K562 (cell line): ENCODE data around the gene B4GALT1. TPM values are rescaled to one million over a fixed set of nuclear protein-coding genes. Genes with fewer than 3 reads are reported as not detected.

Source experiments
- ADNP ChIP-seq: fragments of 200-800 bp; sonication (Bioruptor generic); IDR thresholded peaks from 2 replicates; pipeline ENCODE4 v1.6.1; 2016; ENCODE audit warnings: missing genetic modification characterization, missing compliant biosample characterization
- ARHGAP35 ChIP-seq: fragments of 450-650 bp; IDR thresholded peaks from 2 replicates; pipeline ENCODE4 v1.6.1; 2018; ENCODE audit not compliant: partially characterized antibody
- ATF7 ChIP-seq: fragments of 450-650 bp; IDR thresholded peaks from 2 replicates; pipeline ENCODE4 v1.7.1; 2014; ENCODE audit warnings: mild to moderate bottlenecking, moderate library complexity
- COPS2 ChIP-seq: fragments of 450-650 bp; conservative IDR thresholded peaks from 2 replicates; pipeline ENCODE4 v1.6.1; 2016; ENCODE audit warnings: mild to moderate bottlenecking, moderate library complexity
- DLX4 ChIP-seq: fragments of 250-450 bp; sonication (Bioruptor Pico); IDR thresholded peaks from 2 replicates; pipeline ENCODE4 v1.6.1; 2021; ENCODE audit warnings: mild to moderate bottlenecking
- ESRRB ChIP-seq: fragments of 250-450 bp; sonication (Bioruptor Pico); IDR thresholded peaks from 2 replicates; pipeline ENCODE4 v1.5.0; 2020; ENCODE audit warnings: mild to moderate bottlenecking, moderate library complexity, borderline replicate concordance
- GABPB1 ChIP-seq: sonication (generic); formaldehyde crosslinking; IDR thresholded peaks from 2 replicates; pipeline ENCODE4 v1.8.0; 2022; ENCODE audit warnings: mild to moderate bottlenecking, missing genetic modification reagents
- HDAC8 ChIP-seq: fragments of 450-650 bp; IDR thresholded peaks from 2 replicates; pipeline ENCODE4 v1.6.1; 2016; ENCODE audit warnings: mild to moderate bottlenecking, missing genetic modification characterization, moderate library complexity, missing compliant biosample characterization
- IFI16 ChIP-seq: fragments of 250-450 bp; sonication (Bioruptor Pico); IDR thresholded peaks from 2 replicates; pipeline ENCODE4 v2.1.2; 2022; ENCODE audit warnings: mild to moderate bottlenecking, inconsistent platforms
- KDM4B ChIP-seq, 2 experiments: fragments of 450-650 bp in 1 of 2; sonication (generic) in 1 of 2; IDR thresholded peaks; 2 replicates each; pipeline ENCODE4 v1.6.1; 2016 to 2017; ENCODE audit warnings: borderline replicate concordance in 2 of 2, antibody characterized with exemption in 1 of 2, low read depth in 1 of 2, mild to moderate bottlenecking in 1 of 2
- KDM5B ChIP-seq: fragments of 200-600 bp; sonication (generic); IDR thresholded peaks from 2 replicates; pipeline ENCODE4 v1.6.1; 2012; ENCODE audit warnings: low read depth, mild to moderate bottlenecking, moderate library complexity, low read length, control low read depth, inconsistent platforms; ENCODE audit not compliant: insufficient replicate concordance
- KLF10 ChIP-seq: fragments of 250-450 bp; sonication (Bioruptor Pico); IDR thresholded peaks from 2 replicates; pipeline ENCODE4 v1.6.1; 2021; ENCODE audit warnings: matching md5 sums
- MEIS2 ChIP-seq: fragments of 450-650 bp; IDR thresholded peaks from 2 replicates; pipeline ENCODE4 v1.6.1; 2014; ENCODE audit warnings: mild to moderate bottlenecking; ENCODE audit not compliant: partially characterized antibody
- NR2C2 ChIP-seq, 2 experiments: fragments of 200-800 bp in 1 of 2; sonication (Bioruptor generic) in 1 of 2; sonication (generic) in 1 of 2; formaldehyde crosslinking in 1 of 2; IDR thresholded peaks; 2 replicates each; pipeline versions ENCODE4 v1.6.1 to v1.8.0; 2016 to 2022; ENCODE audit warnings: mild to moderate bottlenecking in 1 of 2, missing compliant biosample characterization in 1 of 2, missing genetic modification characterization in 1 of 2, missing genetic modification reagents in 1 of 2
- RBM22 ChIP-seq: fragments of 200-400 bp; formaldehyde crosslinking; IDR thresholded peaks from 2 replicates; pipeline ENCODE4 v1.6.1; 2018; ENCODE audit warnings: low read length, low read depth; ENCODE audit not compliant: poor library complexity, severe bottlenecking
- RERE ChIP-seq: sonication (generic); formaldehyde crosslinking; IDR thresholded peaks from 2 replicates; pipeline ENCODE4 v1.8.0; 2023; ENCODE audit warnings: missing genetic modification reagents, mild to moderate bottlenecking, borderline replicate concordance
- SRSF9 ChIP-seq: fragments of 200-400 bp; formaldehyde crosslinking; IDR thresholded peaks from 2 replicates; pipeline ENCODE4 v1.6.1; 2017; ENCODE audit warnings: low read depth, low read length, borderline replicate concordance
- ZNF398 ChIP-seq: fragments of 250-450 bp; sonication (Bioruptor Pico); IDR thresholded peaks from 2 replicates; pipeline ENCODE4 v1.8.0; 2021; ENCODE audit warnings: moderate library complexity, mild to moderate bottlenecking, inconsistent platforms
- polyA plus RNA-seq, 8 experiments: library from polyadenylated mRNA; depleted of rRNA in 4 of 8; stranded (reverse) in 5 of 8; unstranded in 3 of 8; fragments of >200 nt; fragmentation: Nextera tagmentation in 2 of 8; fragmentation: Illumina TruSeq in 1 of 8; extraction: Ambion mirVana in 2 of 8; extraction: Trizol in 1 of 8; gene quantifications; 2 replicates each; pipeline versions ENCODE4 v1.2.1 to v1.2.3, GENCODE V29; 2011 to 2014; ENCODE audit warnings: inconsistent platforms in 1 of 8, missing spikeins in 1 of 8
- total RNA-seq, 7 experiments: library from RNA; depleted of rRNA in 6 of 7; stranded (reverse); fragments of >200 nt in 6 of 7; fragmentation: Illumina TruSeq in 2 of 7; extraction: Trizol in 2 of 7; gene quantifications; 2 replicates each; pipeline versions ENCODE4 v1.2.1 to v1.2.3, GENCODE V29; 2011 to 2021; ENCODE audit warnings: low replicate concordance in 1 of 7

Gene B4GALT1
- total and polyA plus RNA-seq, 9 of the 15 experiments (the other 6 are each of a cell fraction or from before 2014, with no cell fraction given) = 4.1 to 26.8 (median 7.1) TPM

GRCh38 chr9:33076046-33077004, 90.8 kb downstream of the B4GALT1 start, which contains the start of gene SMU1 (continued):
- TF ChIP-seq COPS2 (no peak), NR2C2 (CRISPR knock-in tag; IDR thresholded peaks at IDR 0.05) (no peak), NR2C2 (tag; IDR thresholded peaks at IDR 0.05) (peak; percentile 50; the same call in 1 of the 2 replicates), GABPB1 (CRISPR knock-in tag) (peak; percentile 93), IFI16 (CRISPR knock-in tag) (no peak), ESRRB (CRISPR knock-in tag) (no peak), ADNP (tag) (peak; percentile 99; the same call in 1 of the 2 replicates), HDAC8 (tag) (no peak), KDM5B (peak; percentile 72), ARHGAP35 (no peak), MEIS2 (peak; percentile 65), ZNF398 (no peak), DLX4 (CRISPR knock-in tag) (no peak), SRSF9 (no peak), KLF10 (CRISPR knock-in tag) (no peak), KDM4B (IDR thresholded peaks at IDR 0.05; ENCODE audit: borderline replicate concordance in 2 of 2, low read depth in 1 of 2) (0 out of 4 replicates have a peak, but pooled peaks of 1 of the 2 experiments have one; percentile 68), RBM22 (no peak), ATF7 (peak; percentile 83), RERE (no peak)
